Neuronal stem cell (in vitro differentiated cells): ENCODE measurements around the gene NPAS3.

ENCODE experiments used
- DNase-seq: peaks from one replicate; pipeline ENCODE4 v3.0.0-alpha.2; 2013; ENCODE audit warnings: low spot score
- H2AFZ ChIP-seq: one replicate; pipeline ENCODE4 v1.6.1; 2013; ENCODE audit warnings: mild to moderate bottlenecking, low read length, inconsistent platforms
- H2AK5ac ChIP-seq: 2 replicates; pipeline ENCODE4 v1.6.1; 2013; ENCODE audit warnings: low read depth, mild to moderate bottlenecking, inconsistent platforms, low read length, moderate library complexity, mixed read lengths
- H2BK120ac ChIP-seq: 2 replicates; pipeline ENCODE4 v1.6.1; 2013; ENCODE audit warnings: low read depth, mild to moderate bottlenecking, inconsistent platforms, low read length, moderate library complexity, mixed read lengths
- H2BK12ac ChIP-seq: one replicate; pipeline ENCODE4 v1.6.1; 2013; ENCODE audit warnings: low read length, inconsistent platforms
- H2BK15ac ChIP-seq: 2 replicates; pipeline ENCODE4 v1.6.1; 2013; ENCODE audit warnings: mild to moderate bottlenecking, low read length, inconsistent platforms, mixed read lengths
- H2BK5ac ChIP-seq: one replicate; pipeline ENCODE4 v1.6.1; 2013; ENCODE audit warnings: inconsistent platforms, mild to moderate bottlenecking, low read length, moderate library complexity
- H3K14ac ChIP-seq: one replicate; pipeline ENCODE4 v1.6.1; 2013; ENCODE audit warnings: low read length, inconsistent platforms
- H3K18ac ChIP-seq: 2 replicates; pipeline ENCODE4 v1.6.1; 2013; ENCODE audit warnings: low read length, inconsistent platforms
- H3K23ac ChIP-seq: 2 replicates; pipeline ENCODE4 v1.6.1; 2013; ENCODE audit warnings: low read depth, mild to moderate bottlenecking, mixed read lengths, low read length, inconsistent platforms; ENCODE audit not compliant: poor library complexity
- H3K27ac ChIP-seq: replicated peaks from 3 replicates; pipeline ENCODE4 v1.5.1; 2013; ENCODE audit warnings: low read length, inconsistent platforms
- H3K27me3 ChIP-seq, 3 experiments: 2 replicates each; pipeline ENCODE4 v1.6.1; 2013; ENCODE audit warnings: low read length in 3 of 3, mild to moderate bottlenecking in 2 of 3, inconsistent platforms in 1 of 3, low read depth in 1 of 3, mixed read lengths in 1 of 3, moderate library complexity in 1 of 3; ENCODE audit not compliant: control insufficient read depth in 3 of 3, insufficient read depth in 3 of 3
- H3K36me3 ChIP-seq, 2 donors: replicated peaks in 1 of 2; 2 replicates each; pipeline ENCODE4 v1.6.1; 2013; ENCODE audit warnings: low read length in 2 of 2; ENCODE audit not compliant: control insufficient read depth in 2 of 2, insufficient read depth in 2 of 2
- H3K4ac ChIP-seq: 2 replicates; pipeline ENCODE4 v1.6.1; 2013; ENCODE audit warnings: inconsistent platforms, mild to moderate bottlenecking, low read length, moderate library complexity
- H3K4me1 ChIP-seq, 2 donors: 1 replicate in 1 of 2; 2 replicates in 1 of 2; pipeline ENCODE4 v1.6.1; 2013; ENCODE audit warnings: low read length in 2 of 2, low read depth in 1 of 2; ENCODE audit not compliant: control insufficient read depth in 2 of 2, insufficient read depth in 1 of 2
- H3K4me2 ChIP-seq: one replicate; pipeline ENCODE4 v1.6.1; 2013; ENCODE audit warnings: mild to moderate bottlenecking, low read length, inconsistent platforms; ENCODE audit not compliant: insufficient read depth, poor library complexity, severe bottlenecking
- H3K4me3 ChIP-seq, 2 donors: 2 replicates each; pipeline ENCODE4 v1.5.1; 2013; ENCODE audit warnings: low read length in 2 of 2, mild to moderate bottlenecking in 2 of 2, inconsistent platforms in 1 of 2, moderate library complexity in 1 of 2
- H3K79me1 ChIP-seq: one replicate; pipeline ENCODE4 v1.6.1; 2013; ENCODE audit warnings: low read depth, mild to moderate bottlenecking, inconsistent platforms, low read length, moderate library complexity
- H3K9ac ChIP-seq: one replicate; pipeline ENCODE4 v1.6.1; 2013; ENCODE audit warnings: mild to moderate bottlenecking, low read depth, low read length, inconsistent platforms; ENCODE audit not compliant: poor library complexity
- H3K9me3 ChIP-seq, 2 donors: replicated peaks in 1 of 2; 2 replicates each; pipeline versions ENCODE3 to v1.6.1; 2013; ENCODE audit warnings: low read length in 2 of 2, mild to moderate bottlenecking in 2 of 2, inconsistent platforms in 1 of 2, low read depth in 1 of 2, mixed read lengths in 1 of 2, moderate library complexity in 1 of 2; ENCODE audit not compliant: control insufficient read depth in 2 of 2, insufficient read depth in 1 of 2
- H4K8ac ChIP-seq: one replicate; pipeline ENCODE4 v1.6.1; 2013; ENCODE audit warnings: low read depth, mild to moderate bottlenecking, inconsistent platforms, low read length, moderate library complexity
- H4K91ac ChIP-seq: one replicate; pipeline ENCODE4 v1.6.1; 2013; ENCODE audit warnings: low read length, low read depth, mild to moderate bottlenecking, inconsistent platforms; ENCODE audit not compliant: poor library complexity
- WGBS, 2 donors: extraction: QIAGEN DNeasy Blood & Tissue Kit; methylation state at CpG; one replicate each; pipeline ENCODE4 v1.1.7; 2013; ENCODE audit warnings: missing lambda C conversion rate in 2 of 2, mixed read lengths in 1 of 2; ENCODE audit not compliant: insufficient read length in 2 of 2, insufficient replicate concordance in 1 of 2; ENCODE audit errors: extremely low coverage in 2 of 2; 5-methylcytosine and 5-hydroxymethylcytosine counted together

The NPAS3 gene

GRCh38 chr14:33019346-33019745 is 80.7 kb downstream of the NPAS3 start:
- H3K79me1 ChIP-seq = no peaks in the 10 kb centered on the region
- no peak overlapping the region for H3K4me2 ChIP-seq
- no peak overlapping the region for H4K91ac ChIP-seq
- WGBS, 2 donors = no CpG with 5 or more reads among the region's 3 CpGs
- no peak for DNase-seq
- H2AK5ac ChIP-seq = no peak overlapping the region
- no peak overlapping the region for H3K14ac ChIP-seq
- H3K36me3 ChIP-seq = peaks cover 0 to 41% of the 10 kb centered on the region in 2 donors
- peaks cover 0 to 3% of the 10 kb centered on the region in 2 donors for H3K4me1 ChIP-seq
- peaks cover 0 to 15% of the 10 kb centered on the region in 2 donors for H3K9me3 ChIP-seq
- H3K4ac ChIP-seq = no peak overlapping the region
- no peak overlapping the region for H3K9ac ChIP-seq
- no peak overlapping the region for H2BK5ac ChIP-seq
- H3K18ac ChIP-seq = no peak overlapping the region
- no peaks in the 10 kb centered on the region for H3K27me3 ChIP-seq
- H2BK15ac ChIP-seq = no peak overlapping the region
- H2BK12ac ChIP-seq = no peak overlapping the region
- no peak overlapping the region for H3K23ac ChIP-seq
- H3K4me3 ChIP-seq = no peak overlapping the region
- no peak overlapping the region for H4K8ac ChIP-seq
- H2AFZ ChIP-seq = no peak overlapping the region
- no peak overlapping the region for H3K27ac ChIP-seq
- no peak overlapping the region for H2BK120ac ChIP-seq

DNA sequence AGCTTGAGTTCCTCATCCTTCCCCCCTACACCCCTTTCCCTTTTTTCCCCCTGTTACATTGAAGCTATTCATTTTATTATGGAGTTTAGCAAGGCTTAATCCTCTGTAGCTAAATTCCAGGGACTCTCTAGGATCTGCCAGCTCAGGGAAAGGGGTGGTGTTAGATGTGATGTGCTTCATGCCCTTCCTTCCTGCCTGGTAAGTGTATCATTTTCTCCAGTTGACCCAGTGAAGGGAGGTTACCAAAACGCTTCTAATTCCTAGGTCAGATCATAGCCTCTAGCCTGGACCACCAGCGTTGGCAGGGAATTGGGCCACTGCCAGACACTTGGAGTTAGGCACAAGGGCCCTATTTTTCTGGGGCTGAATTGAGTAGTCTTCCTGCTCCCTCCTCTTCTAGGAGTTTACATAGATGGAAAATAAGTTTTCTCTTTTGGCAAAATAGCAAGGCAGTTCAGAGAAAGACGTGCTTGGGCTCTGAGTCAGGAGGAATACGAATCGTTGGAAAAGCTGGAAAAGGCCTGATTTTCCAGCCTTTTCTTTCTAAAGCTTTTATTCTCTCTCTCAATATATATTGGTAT is 88.3 kb downstream of the NPAS3 start:
- no peak overlapping the region for H2BK15ac ChIP-seq
- H4K91ac ChIP-seq = no peak overlapping the region
- H3K79me1 ChIP-seq = no peaks in the 10 kb centered on the region
- H3K14ac ChIP-seq = no peak overlapping the region
- no peak overlapping the region for H2BK5ac ChIP-seq
- H3K4ac ChIP-seq = no peak overlapping the region
- WGBS, 2 donors = no CpG with 5 or more reads among the region's 5 CpGs
- no peak overlapping the region for H3K9ac ChIP-seq
- no peak overlapping the region for H3K18ac ChIP-seq
- no peak overlapping the region for H3K4me2 ChIP-seq
- no peak overlapping the region for H3K4me3 ChIP-seq
- H2AFZ ChIP-seq = no peak overlapping the region
- H4K8ac ChIP-seq = no peak overlapping the region
- H3K23ac ChIP-seq = no peak overlapping the region
- H3K9me3 ChIP-seq = peaks cover 0 to 15% of the 10 kb centered on the region in 2 donors
- no peak overlapping the region for H2BK120ac ChIP-seq
- H2BK12ac ChIP-seq = no peak overlapping the region
- H3K27me3 ChIP-seq = no peaks in the 10 kb centered on the region
- no peak overlapping the region for H2AK5ac ChIP-seq
- no peak for DNase-seq
- peaks cover 0 to 8% of the 10 kb centered on the region in 2 donors for H3K4me1 ChIP-seq
- peaks cover 0 to 19% of the 10 kb centered on the region in 2 donors for H3K36me3 ChIP-seq
- H3K27ac ChIP-seq = no peak overlapping the region

DNA sequence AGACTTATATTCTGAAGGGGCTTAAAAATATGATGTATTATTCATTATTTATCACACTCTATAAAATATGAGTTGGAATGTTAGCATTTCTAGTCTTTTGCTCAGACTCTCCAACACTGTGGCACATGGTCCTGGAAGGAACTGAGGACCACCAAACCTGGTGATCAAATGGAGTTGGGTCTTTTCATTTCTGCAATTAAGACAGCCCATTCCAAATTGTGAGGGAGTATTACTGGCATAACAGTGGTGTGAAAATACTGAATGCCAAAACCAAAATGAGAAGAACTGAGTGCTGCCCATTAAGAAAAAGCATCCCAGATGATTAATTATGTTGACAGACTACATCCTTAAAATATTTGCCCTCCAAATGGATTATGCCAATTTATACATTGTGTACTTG is 90.8 kb downstream of the NPAS3 start:
- Histone ChIP-seq H2BK5ac (no peak overlapping the region), H3K27me3 (no peaks in the 10 kb centered on the region), H4K91ac (no peak overlapping the region), H3K9ac (no peak overlapping the region), H2BK12ac (no peak overlapping the region), H3K36me3 (peaks cover 0 to 27% of the 10 kb centered on the region in 2 donors), H3K14ac (no peak overlapping the region), H2AFZ (no peak overlapping the region), H4K8ac (no peak overlapping the region), H3K4me3 (no peak overlapping the region), H3K9me3 (peaks cover 0 to 12% of the 10 kb centered on the region in 2 donors), H3K23ac (no peak overlapping the region), H2BK120ac (no peak overlapping the region), H2AK5ac (no peak overlapping the region), H3K18ac (no peak overlapping the region), H3K4ac (no peak overlapping the region), H3K27ac (no peak overlapping the region), H3K4me1 (peaks cover 0 to 8% of the 10 kb centered on the region in 2 donors), H2BK15ac (no peak overlapping the region), H3K4me2 (no peak overlapping the region), H3K79me1 (no peaks in the 10 kb centered on the region)
- no peak for DNase-seq

- Histone ChIP-seq H3K27ac (no peak overlapping the region), H2BK120ac (no peak overlapping the region), H3K14ac (no peak overlapping the region), H4K91ac (no peak overlapping the region), H3K23ac (no peak overlapping the region), H3K27me3 (no peaks in the 10 kb centered on the region), H3K4ac (no peak overlapping the region), H2AK5ac (no peak overlapping the region), H2BK15ac (no peak overlapping the region), H4K8ac (no peak overlapping the region), H3K4me3 (no peak overlapping the region), H2BK5ac (no peak overlapping the region), H3K9ac (no peak overlapping the region), H2AFZ (no peak overlapping the region), H3K9me3 (peaks cover 0 to 6% of the 10 kb centered on the region in 2 donors), H3K4me1 (peaks cover 0 to 8% of the 10 kb centered on the region in 2 donors), H3K36me3 (peaks cover 0 to 23% of the 10 kb centered on the region in 2 donors), H3K18ac (no peak overlapping the region), H3K79me1 (no peaks in the 10 kb centered on the region), H3K4me2 (no peak overlapping the region), H2BK12ac (no peak overlapping the region)
- WGBS, 2 donors = no CpG with 5 or more reads among the region's 4 CpGs
- DNase-seq = no peak
Observed at GRCh38 chr14:33030386-33030785, 91.7 kb downstream of the NPAS3 start.
